GM10847 (cell line): ENCODE results near the gene ANKS1B.

Source experiments
- POLR2A ChIP-seq: IDR thresholded peaks from 2 replicates; pipeline ENCODE4 v1.6.1; 2011; ENCODE audit not compliant: insufficient read length; ENCODE audit errors: extremely low read depth

The ANKS1B gene

GRCh38 chr12:98741556-98742265 lies 1243.0 kb downstream of the ANKS1B start:
- TF ChIP-seq POLR2A, result no peak

GRCh38 chr12:98741196-98741555 lies 1243.6 kb downstream of the ANKS1B start:
- no peak for TF ChIP-seq POLR2A

- no peak for TF ChIP-seq POLR2A
Measured at GRCh38 chr12:98740751-98741150, 1244.0 kb downstream of the ANKS1B start.

GRCh38 chr12:98738539-98738938 lies 1246.2 kb downstream of the ANKS1B start:
- no peak for TF ChIP-seq POLR2A

GRCh38 chr12:98738002-98738401 lies 1246.7 kb downstream of the ANKS1B start:
- TF ChIP-seq POLR2A, result no peak

GRCh38 chr12:98737322-98737712 lies 1247.4 kb downstream of the ANKS1B start:
- no peak for TF ChIP-seq POLR2A

GRCh38 chr12:98736352-98737321 lies 1248.1 kb downstream of the ANKS1B start:
- no peak for TF ChIP-seq POLR2A

- no peak for TF ChIP-seq POLR2A
Measured at GRCh38 chr12:98735821-98736220, 1248.9 kb downstream of the ANKS1B start.

GRCh38 chr12:98733667-98734350 lies 1250.9 kb downstream of the ANKS1B start:
- no peak for TF ChIP-seq POLR2A

- no peak for TF ChIP-seq POLR2A
Measured at GRCh38 chr12:98730412-98730811, 1254.3 kb downstream of the ANKS1B start.

- no peak for TF ChIP-seq POLR2A
Measured at GRCh38 chr12:98727196-98727595, 1257.5 kb downstream of the ANKS1B start.

GRCh38 chr12:98725476-98726247 lies 1259.1 kb downstream of the ANKS1B start:
- no peak for TF ChIP-seq POLR2A

- no peak for TF ChIP-seq POLR2A
Measured at GRCh38 chr12:98724384-98725155, 1260.2 kb downstream of the ANKS1B start.

GRCh38 chr12:98721204-98721702 lies 1263.5 kb downstream of the ANKS1B start:
- no peak for TF ChIP-seq POLR2A
